ENCODE data around the gene SCD5. TPM values are rescaled to one million over a fixed set of nuclear protein-coding genes. Genes with fewer than 3 reads are reported as not detected.
A peak's percentile ranks its signal among the peaks of the same experiment; 100 is the strongest.

The SCD5 gene
- total and polyA plus RNA-seq, 2 of the 13 experiments (the other 11 are each of a cell fraction or from before 2014, with no cell fraction given): not detected

DNA sequence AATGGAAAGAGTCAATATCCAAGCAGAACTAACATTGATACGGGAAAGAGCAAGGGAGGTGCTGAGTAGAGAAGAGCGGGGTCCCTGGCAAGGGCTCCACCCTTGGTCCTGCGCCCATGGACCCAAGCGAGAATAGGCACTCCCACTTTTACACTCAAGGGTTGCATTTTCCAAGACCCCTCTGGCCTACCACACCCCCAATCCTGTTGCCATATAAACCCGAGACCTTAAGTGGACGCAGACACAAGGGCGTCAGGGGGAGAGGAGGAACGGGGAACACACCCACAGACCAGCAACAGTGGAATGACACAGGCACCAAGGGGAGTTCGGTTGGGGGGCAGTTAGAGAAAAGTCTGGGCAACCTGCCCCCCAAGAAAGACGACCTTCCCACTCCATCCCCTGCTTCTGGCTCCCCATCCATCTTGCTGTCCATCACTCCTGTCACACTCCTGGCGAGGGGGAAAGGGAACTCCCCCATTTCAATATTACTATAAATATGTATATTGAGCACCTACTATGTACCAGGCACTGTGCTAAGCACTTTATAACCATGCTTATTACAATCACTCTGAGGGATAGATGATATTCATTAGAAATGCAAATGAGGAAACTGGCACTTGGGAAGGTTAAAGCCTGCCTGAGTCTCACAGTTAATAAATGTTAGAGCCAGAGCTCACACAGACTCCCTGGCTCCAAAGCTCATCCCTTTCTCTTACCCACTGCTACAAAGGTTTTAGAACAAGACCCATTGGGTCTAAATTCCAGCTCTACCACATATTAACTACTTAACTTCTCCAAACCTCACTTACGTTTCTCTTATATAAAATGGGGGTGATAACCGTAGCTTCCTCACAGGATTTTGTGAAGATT, 51.7 kb downstream of the SCD5 start (continued):
- TF ChIP-seq NFIC (IDR thresholded peaks at IDR 0.05; ENCODE audit: low read length) (peak; percentile 73; the same call in 1 of the 2 replicates), RBFOX2 (IDR thresholded peaks at IDR 0.05; ENCODE audit: low read depth, low read length) (peak; percentile 73), CBX1 (IDR thresholded peaks at IDR 0.05; ENCODE audit: low read depth) (peak; percentile 98), HDAC2 (CRISPR knock-in tag; IDR thresholded peaks at IDR 0.05) (no peak), ZNF7 (CRISPR knock-in tag; IDR thresholded peaks at IDR 0.05) (peak; percentile 67; the same call in 1 of the 2 replicates), HOXD1 (CRISPR knock-in tag; IDR thresholded peaks at IDR 0.05) (no peak), RBM22 (optimal IDR thresholded peaks at IDR 0.05; ENCODE audit: low read length) (peak; percentile 83), GTF2F1 (IDR thresholded peaks at IDR 0.05; ENCODE audit: low read length) (peak; percentile 93), MED1 (CRISPR knock-in tag; IDR thresholded peaks at IDR 0.05) (peak; percentile 11; the same call in 1 of the 2 replicates), POLR2G (IDR thresholded peaks at IDR 0.05; ENCODE audit: low read depth, low read length) (peak; percentile 97), EP300 (IDR thresholded peaks at IDR 0.05; ENCODE audit: low read depth in 2 of 2, low read length in 2 of 2) (peak in 1 of 2 experiments; percentile 13; a peak in 1 of 4 replicates), EP300 (CRISPR knock-in tag; IDR thresholded peaks at IDR 0.05; ENCODE audit: borderline replicate concordance) (no peak), ZNF605 (CRISPR knock-in tag; IDR thresholded peaks at IDR 0.05) (no peak)
- TF ChIP-seq, protein P1, sequence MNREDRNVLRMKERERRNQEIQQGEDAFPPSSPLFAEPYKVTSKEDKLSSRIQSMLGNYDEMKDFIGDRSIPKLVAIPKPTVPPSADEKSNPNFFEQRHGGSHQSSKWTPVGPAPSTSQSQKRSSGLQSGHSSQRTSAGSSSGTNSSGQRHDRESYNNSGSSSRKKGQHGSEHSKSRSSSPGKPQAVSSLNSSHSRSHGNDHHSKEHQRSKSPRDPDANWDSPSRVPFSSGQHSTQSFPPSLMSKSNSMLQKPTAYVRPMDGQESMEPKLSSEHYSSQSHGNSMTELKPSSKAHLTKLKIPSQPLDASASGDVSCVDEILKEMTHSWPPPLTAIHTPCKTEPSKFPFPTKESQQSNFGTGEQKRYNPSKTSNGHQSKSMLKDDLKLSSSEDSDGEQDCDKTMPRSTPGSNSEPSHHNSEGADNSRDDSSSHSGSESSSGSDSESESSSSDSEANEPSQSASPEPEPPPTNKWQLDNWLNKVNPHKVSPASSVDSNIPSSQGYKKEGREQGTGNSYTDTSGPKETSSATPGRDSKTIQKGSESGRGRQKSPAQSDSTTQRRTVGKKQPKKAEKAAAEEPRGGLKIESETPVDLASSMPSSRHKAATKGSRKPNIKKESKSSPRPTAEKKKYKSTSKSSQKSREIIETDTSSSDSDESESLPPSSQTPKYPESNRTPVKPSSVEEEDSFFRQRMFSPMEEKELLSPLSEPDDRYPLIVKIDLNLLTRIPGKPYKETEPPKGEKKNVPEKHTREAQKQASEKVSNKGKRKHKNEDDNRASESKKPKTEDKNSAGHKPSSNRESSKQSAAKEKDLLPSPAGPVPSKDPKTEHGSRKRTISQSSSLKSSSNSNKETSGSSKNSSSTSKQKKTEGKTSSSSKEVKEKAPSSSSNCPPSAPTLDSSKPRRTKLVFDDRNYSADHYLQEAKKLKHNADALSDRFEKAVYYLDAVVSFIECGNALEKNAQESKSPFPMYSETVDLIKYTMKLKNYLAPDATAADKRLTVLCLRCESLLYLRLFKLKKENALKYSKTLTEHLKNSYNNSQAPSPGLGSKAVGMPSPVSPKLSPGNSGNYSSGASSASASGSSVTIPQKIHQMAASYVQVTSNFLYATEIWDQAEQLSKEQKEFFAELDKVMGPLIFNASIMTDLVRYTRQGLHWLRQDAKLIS (CRISPR knock-in tag; IDR thresholded peaks at IDR 0.05): no peak
- TF ChIP-seq, protein P2, sequence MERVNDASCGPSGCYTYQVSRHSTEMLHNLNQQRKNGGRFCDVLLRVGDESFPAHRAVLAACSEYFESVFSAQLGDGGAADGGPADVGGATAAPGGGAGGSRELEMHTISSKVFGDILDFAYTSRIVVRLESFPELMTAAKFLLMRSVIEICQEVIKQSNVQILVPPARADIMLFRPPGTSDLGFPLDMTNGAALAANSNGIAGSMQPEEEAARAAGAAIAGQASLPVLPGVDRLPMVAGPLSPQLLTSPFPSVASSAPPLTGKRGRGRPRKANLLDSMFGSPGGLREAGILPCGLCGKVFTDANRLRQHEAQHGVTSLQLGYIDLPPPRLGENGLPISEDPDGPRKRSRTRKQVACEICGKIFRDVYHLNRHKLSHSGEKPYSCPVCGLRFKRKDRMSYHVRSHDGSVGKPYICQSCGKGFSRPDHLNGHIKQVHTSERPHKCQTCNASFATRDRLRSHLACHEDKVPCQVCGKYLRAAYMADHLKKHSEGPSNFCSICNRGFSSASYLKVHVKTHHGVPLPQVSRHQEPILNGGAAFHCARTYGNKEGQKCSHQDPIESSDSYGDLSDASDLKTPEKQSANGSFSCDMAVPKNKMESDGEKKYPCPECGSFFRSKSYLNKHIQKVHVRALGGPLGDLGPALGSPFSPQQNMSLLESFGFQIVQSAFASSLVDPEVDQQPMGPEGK (CRISPR knock-in tag; IDR thresholded peaks at IDR 0.05): peak; percentile 83
- TF ChIP-seq, protein P3, sequence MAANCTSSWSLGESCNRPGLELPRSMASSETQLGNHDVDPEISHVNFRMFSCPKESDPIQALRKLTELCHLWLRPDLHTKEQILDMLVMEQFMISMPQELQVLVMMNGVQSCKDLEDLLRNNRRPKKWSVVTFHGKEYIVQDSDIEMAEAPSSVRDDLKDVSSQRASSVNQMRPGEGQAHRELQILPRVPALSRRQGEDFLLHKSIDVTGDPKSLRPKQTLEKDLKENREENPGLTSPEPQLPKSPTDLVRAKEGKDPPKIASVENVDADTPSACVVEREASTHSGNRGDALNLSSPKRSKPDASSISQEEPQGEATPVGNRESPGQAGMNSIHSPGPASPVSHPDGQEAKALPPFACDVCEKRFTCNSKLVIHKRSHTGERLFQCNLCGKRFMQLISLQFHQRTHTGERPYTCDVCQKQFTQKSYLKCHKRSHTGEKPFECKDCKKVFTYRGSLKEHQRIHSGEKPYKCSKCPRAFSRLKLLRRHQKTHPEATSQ (CRISPR knock-in tag; IDR thresholded peaks at IDR 0.05; ENCODE audit: borderline replicate concordance): peak; percentile 43; the same call in 1 of the 2 replicates
- TF ChIP-seq, protein P4, sequence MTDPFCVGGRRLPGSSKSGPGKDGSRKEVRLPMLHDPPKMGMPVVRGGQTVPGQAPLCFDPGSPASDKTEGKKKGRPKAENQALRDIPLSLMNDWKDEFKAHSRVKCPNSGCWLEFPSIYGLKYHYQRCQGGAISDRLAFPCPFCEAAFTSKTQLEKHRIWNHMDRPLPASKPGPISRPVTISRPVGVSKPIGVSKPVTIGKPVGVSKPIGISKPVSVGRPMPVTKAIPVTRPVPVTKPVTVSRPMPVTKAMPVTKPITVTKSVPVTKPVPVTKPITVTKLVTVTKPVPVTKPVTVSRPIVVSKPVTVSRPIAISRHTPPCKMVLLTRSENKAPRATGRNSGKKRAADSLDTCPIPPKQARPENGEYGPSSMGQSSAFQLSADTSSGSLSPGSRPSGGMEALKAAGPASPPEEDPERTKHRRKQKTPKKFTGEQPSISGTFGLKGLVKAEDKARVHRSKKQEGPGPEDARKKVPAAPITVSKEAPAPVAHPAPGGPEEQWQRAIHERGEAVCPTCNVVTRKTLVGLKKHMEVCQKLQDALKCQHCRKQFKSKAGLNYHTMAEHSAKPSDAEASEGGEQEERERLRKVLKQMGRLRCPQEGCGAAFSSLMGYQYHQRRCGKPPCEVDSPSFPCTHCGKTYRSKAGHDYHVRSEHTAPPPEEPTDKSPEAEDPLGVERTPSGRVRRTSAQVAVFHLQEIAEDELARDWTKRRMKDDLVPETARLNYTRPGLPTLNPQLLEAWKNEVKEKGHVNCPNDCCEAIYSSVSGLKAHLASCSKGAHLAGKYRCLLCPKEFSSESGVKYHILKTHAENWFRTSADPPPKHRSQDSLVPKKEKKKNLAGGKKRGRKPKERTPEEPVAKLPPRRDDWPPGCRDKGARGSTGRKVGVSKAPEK (CRISPR knock-in tag; IDR thresholded peaks at IDR 0.05; ENCODE audit: borderline replicate concordance): no peak
